Measurements from ENCODE around the gene DGKZ. TPM values are rescaled to one million over a fixed set of nuclear protein-coding genes. Genes with fewer than 3 reads are reported as not detected.

The DGKZ gene
- total and polyA plus RNA-seq, 3 experiments from 2014 or later: 85.8 to 87.4 (median 87.2) TPM

- no peaks in the 10 kb centered on the region for H3K9me3 Mint-ChIP-seq
Measured at GRCh38 chr11:46305295-46305694, 42.0 kb upstream of the DGKZ start.

GRCh38 chr11:46306296-46306853 lies 40.9 kb upstream of the DGKZ start:
- Mint-ChIP-seq H3K27me3 (peaks cover 1 to 4% of the 10 kb centered on the region in 2 donors), H3K4me3 (no peak overlapping the region), H3K36me3 (no peaks in the 10 kb centered on the region), H3K27ac (no peak overlapping the region), H3K9me3 (no peaks in the 10 kb centered on the region), H3K4me1 (peaks cover 0 to 5% (median 5%) of the 10 kb centered on the region in 3 donors)
- H3K9me3 ChIP-seq (ENCODE audit: low read length): no peaks in the 10 kb centered on the region
- H3K36me3 ChIP-seq (ENCODE audit: insufficient read depth, low read length): no peaks in the 10 kb centered on the region
- peaks cover 4% of the 10 kb centered on the region for H3K4me1 ChIP-seq (ENCODE audit: insufficient read depth, low read length)
- no peak for DNase-seq
- no peak overlapping the region for H3K27ac ChIP-seq (ENCODE audit: low read depth, low read length)
- CTCF ChIA-PET: interaction anchor here (0.8 to 12.7 kb wide), 3 partner anchors 8 to 66 kb away, joined by 4 to 205 read pairs (median 4); no protein-coding TSS in a partner anchor
- H3K27me3 ChIP-seq (ENCODE audit: insufficient read depth, low read length, poor library complexity, severe bottlenecking): no peaks in the 10 kb centered on the region
- H3K4me3 ChIP-seq (ENCODE audit: low read length): no peak overlapping the region
- POLR2A ChIA-PET: no interaction called here

More at GRCh38 chr11:46305295-46305694, 42.0 kb upstream of the DGKZ start:
- ChIA-PET CTCF (interaction anchor here (12.7 kb wide), 1 partner anchor 65 kb away, joined by 205 read pairs; no protein-coding TSS in a partner anchor), POLR2A (no interaction called here)
- Histone ChIP-seq H3K36me3 (ENCODE audit: insufficient read depth, low read length) (no peaks in the 10 kb centered on the region), H3K4me1 (ENCODE audit: insufficient read depth, low read length) (peaks cover 4% of the 10 kb centered on the region), H3K27ac (ENCODE audit: low read depth, low read length) (no peak overlapping the region), H3K9me3 (ENCODE audit: low read length) (no peaks in the 10 kb centered on the region), H3K27me3 (ENCODE audit: insufficient read depth, low read length, poor library complexity, severe bottlenecking) (no peaks in the 10 kb centered on the region), H3K4me3 (ENCODE audit: low read length) (no peak overlapping the region)
- Mint-ChIP-seq H3K4me3 (no peak overlapping the region), H3K27me3 (peaks cover 1 to 4% of the 10 kb centered on the region in 2 donors), H3K27ac (no peak overlapping the region), H3K4me1 (peaks cover 0 to 5% (median 5%) of the 10 kb centered on the region in 3 donors), H3K36me3 (no peaks in the 10 kb centered on the region)
- no peak for DNase-seq

- H3K9me3 ChIP-seq (ENCODE audit: low read length): no peaks in the 10 kb centered on the region
- CTCF ChIA-PET: interaction anchor here (1.0 to 12.7 kb wide), 8 partner anchors 9 to 343 kb away, joined by 3 to 205 read pairs (median 4); partner anchors contain the start of gene DGKZ
- POLR2A ChIA-PET: no interaction called here
Measured at GRCh38 chr11:46307369-46307768, 39.9 kb upstream of the DGKZ start.

GRCh38 chr11:46307785-46308341 lies 39.4 kb upstream of the DGKZ start:
- H3K27me3 Mint-ChIP-seq: peaks cover 4 to 10% of the 10 kb centered on the region in 2 donors
- H3K4me3 ChIP-seq (ENCODE audit: low read length): no peak overlapping the region
- DNase-seq: no peak
- ChIA-PET POLR2A (no interaction called here), CTCF (interaction anchor here (0.9 to 12.7 kb wide), 11 partner anchors 8 to 343 kb away, joined by 3 to 205 read pairs (median 3); partner anchors contain the start of gene DGKZ)
- no peak overlapping the region for H3K4me3 Mint-ChIP-seq
- peaks cover 0 to 5% (median 5%) of the 10 kb centered on the region in 3 donors for H3K4me1 Mint-ChIP-seq
- H3K4me1 ChIP-seq (ENCODE audit: insufficient read depth, low read length): peaks cover 4% of the 10 kb centered on the region
- no peaks in the 10 kb centered on the region for H3K27me3 ChIP-seq (ENCODE audit: insufficient read depth, low read length, poor library complexity, severe bottlenecking)
- no peak overlapping the region for H3K27ac Mint-ChIP-seq
- no peaks in the 10 kb centered on the region for H3K9me3 Mint-ChIP-seq
- no peaks in the 10 kb centered on the region for H3K36me3 Mint-ChIP-seq
- no peak overlapping the region for H3K27ac ChIP-seq (ENCODE audit: low read depth, low read length)
- H3K9me3 ChIP-seq (ENCODE audit: low read length): no peaks in the 10 kb centered on the region
- no peaks in the 10 kb centered on the region for H3K36me3 ChIP-seq (ENCODE audit: insufficient read depth, low read length)

More at GRCh38 chr11:46307369-46307768, 39.9 kb upstream of the DGKZ start:
- no peaks in the 10 kb centered on the region for H3K27me3 ChIP-seq (ENCODE audit: insufficient read depth, low read length, poor library complexity, severe bottlenecking)
- H3K27ac ChIP-seq (ENCODE audit: low read depth, low read length): no peak overlapping the region
- H3K27ac Mint-ChIP-seq: peak overlapping the region in 1 of 8 donors; percentile 78
- DNase-seq: no peak
- H3K36me3 Mint-ChIP-seq: no peaks in the 10 kb centered on the region
- no peaks in the 10 kb centered on the region for H3K9me3 Mint-ChIP-seq
- H3K4me3 ChIP-seq (ENCODE audit: low read length): no peak overlapping the region
- H3K4me1 ChIP-seq (ENCODE audit: insufficient read depth, low read length): peaks cover 4% of the 10 kb centered on the region
- no peak overlapping the region for H3K4me3 Mint-ChIP-seq
- peaks cover 0 to 5% (median 5%) of the 10 kb centered on the region in 3 donors for H3K4me1 Mint-ChIP-seq
- peaks cover 4 to 10% of the 10 kb centered on the region in 2 donors for H3K27me3 Mint-ChIP-seq
- no peaks in the 10 kb centered on the region for H3K36me3 ChIP-seq (ENCODE audit: insufficient read depth, low read length)

GRCh38 chr11:46308631-46309419 lies 38.4 kb upstream of the DGKZ start:
- Histone ChIP-seq H3K27me3 (ENCODE audit: insufficient read depth, low read length, poor library complexity, severe bottlenecking) (no peaks in the 10 kb centered on the region), H3K36me3 (ENCODE audit: insufficient read depth, low read length) (no peaks in the 10 kb centered on the region), H3K4me3 (ENCODE audit: low read length) (no peak overlapping the region), H3K27ac (ENCODE audit: low read depth, low read length) (no peak overlapping the region), H3K9me3 (ENCODE audit: low read length) (no peaks in the 10 kb centered on the region), H3K4me1 (ENCODE audit: insufficient read depth, low read length) (peaks cover 4% of the 10 kb centered on the region)
- Mint-ChIP-seq H3K27ac (no peak overlapping the region), H3K36me3 (no peaks in the 10 kb centered on the region), H3K9me3 (no peaks in the 10 kb centered on the region), H3K27me3 (peaks cover 4 to 10% of the 10 kb centered on the region in 2 donors), H3K4me1 (peaks cover 0 to 5% (median 5%) of the 10 kb centered on the region in 3 donors), H3K4me3 (no peak overlapping the region)
- CTCF ChIA-PET: interaction anchor here (0.7 to 12.7 kb wide), 10 partner anchors 9 to 344 kb away, joined by 3 to 205 read pairs (median 3); no protein-coding TSS in a partner anchor
- DNase-seq: peak; percentile 36 to 73 (median 50)
- POLR2A ChIA-PET: no interaction called here

GRCh38 chr11:46309814-46310259 lies 37.4 kb upstream of the DGKZ start:
- Mint-ChIP-seq H3K27ac (peak overlapping the region in 1 of 8 donors; percentile 62), H3K9me3 (no peaks in the 10 kb centered on the region), H3K27me3 (peaks cover 4 to 10% of the 10 kb centered on the region in 2 donors), H3K4me1 (peaks cover 0 to 5% (median 5%) of the 10 kb centered on the region in 3 donors), H3K36me3 (no peaks in the 10 kb centered on the region), H3K4me3 (no peak overlapping the region)
- H3K27ac ChIP-seq (ENCODE audit: low read depth, low read length): no peak overlapping the region
- H3K4me3 ChIP-seq (ENCODE audit: low read length): no peak overlapping the region
- H3K9me3 ChIP-seq (ENCODE audit: low read length): no peaks in the 10 kb centered on the region
- no peaks in the 10 kb centered on the region for H3K27me3 ChIP-seq (ENCODE audit: insufficient read depth, low read length, poor library complexity, severe bottlenecking)
- H3K36me3 ChIP-seq (ENCODE audit: insufficient read depth, low read length): no peaks in the 10 kb centered on the region
- CTCF ChIA-PET: interaction anchor here (0.9 to 12.7 kb wide), 5 partner anchors 10 to 70 kb away, joined by 3 to 205 read pairs (median 20); no protein-coding TSS in a partner anchor
- POLR2A ChIA-PET: no interaction called here
- peaks cover 4% of the 10 kb centered on the region for H3K4me1 ChIP-seq (ENCODE audit: insufficient read depth, low read length)
- no peak for DNase-seq

- no peak overlapping the region for H3K27ac ChIP-seq (ENCODE audit: low read depth, low read length)
- DNase-seq: peak; percentile 59 to 82 (median 65)
- POLR2A ChIA-PET: interaction anchor here (0.7 kb wide), 2 partner anchors 83 to 621 kb away, joined by 3 read pairs; partner anchors contain the start of gene CSTPP1
- CTCF ChIA-PET: interaction anchor here (0.7 to 12.7 kb wide), 8 partner anchors 9 to 121 kb away, joined by 3 to 205 read pairs (median 6); no protein-coding TSS in a partner anchor
- H3K36me3 Mint-ChIP-seq: peaks cover 0 to 1% (median 0%) of the 10 kb centered on the region in 3 donors
- peak overlapping the region in 2 of 8 donors; percentile 67 to 70 for H3K27ac Mint-ChIP-seq
- no peak overlapping the region for H3K4me3 Mint-ChIP-seq
- H3K9me3 Mint-ChIP-seq: no peaks in the 10 kb centered on the region
- H3K9me3 ChIP-seq (ENCODE audit: low read length): no peaks in the 10 kb centered on the region
- peaks cover 12% of the 10 kb centered on the region for H3K4me1 ChIP-seq (ENCODE audit: insufficient read depth, low read length)
- no peaks in the 10 kb centered on the region for H3K27me3 ChIP-seq (ENCODE audit: insufficient read depth, low read length, poor library complexity, severe bottlenecking)
- H3K4me1 Mint-ChIP-seq: peaks cover 10 to 16% (median 14%) of the 10 kb centered on the region in 3 donors
- peaks cover 5 to 11% of the 10 kb centered on the region in 2 donors for H3K27me3 Mint-ChIP-seq
- H3K4me3 ChIP-seq (ENCODE audit: low read length): no peak overlapping the region
- H3K36me3 ChIP-seq (ENCODE audit: insufficient read depth, low read length): no peaks in the 10 kb centered on the region
Measured at GRCh38 chr11:46315033-46315738, 32.1 kb upstream of the DGKZ start.
